Measurements from ENCODE around the gene HBD. TPM values are rescaled to one million over a fixed set of nuclear protein-coding genes. Genes with fewer than 3 reads are reported as not detected.

The HBD gene
- total RNA-seq, 2 donors from 2014 or later = not detected

DNA sequence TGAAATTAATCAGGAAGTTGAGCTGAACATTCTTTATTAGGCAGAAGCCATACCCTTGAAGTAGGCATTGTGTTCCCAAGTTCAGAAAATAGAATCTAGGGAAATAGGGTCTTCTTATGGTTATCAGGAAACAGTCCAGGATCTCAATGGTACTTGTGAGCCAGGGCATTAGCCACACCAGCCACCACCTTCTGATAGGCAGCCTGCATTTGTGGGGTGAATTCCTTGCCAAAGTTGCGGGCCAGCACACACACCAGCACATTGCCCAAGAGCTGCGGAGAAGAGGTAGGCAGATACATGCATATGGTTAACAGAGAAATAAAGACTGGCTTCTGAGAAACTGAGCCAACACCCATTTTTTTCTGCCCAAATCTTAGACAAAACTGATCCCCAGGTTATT is 1.5 kb downstream of the HBD start:
- H3K27me3 Mint-ChIP-seq = peaks cover 8% of the 10 kb centered on the region
- H3K9me3 Mint-ChIP-seq = no peaks in the 10 kb centered on the region
- no peak for ATAC-seq (replicated peaks)
- no peak overlapping the region for H3K4me3 Mint-ChIP-seq
- H3K36me3 Mint-ChIP-seq (ENCODE audit: low read depth) = no peaks in the 10 kb centered on the region
- H3K27ac Mint-ChIP-seq = no peak overlapping the region
- no peaks in the 10 kb centered on the region for H3K4me1 Mint-ChIP-seq

DNA sequence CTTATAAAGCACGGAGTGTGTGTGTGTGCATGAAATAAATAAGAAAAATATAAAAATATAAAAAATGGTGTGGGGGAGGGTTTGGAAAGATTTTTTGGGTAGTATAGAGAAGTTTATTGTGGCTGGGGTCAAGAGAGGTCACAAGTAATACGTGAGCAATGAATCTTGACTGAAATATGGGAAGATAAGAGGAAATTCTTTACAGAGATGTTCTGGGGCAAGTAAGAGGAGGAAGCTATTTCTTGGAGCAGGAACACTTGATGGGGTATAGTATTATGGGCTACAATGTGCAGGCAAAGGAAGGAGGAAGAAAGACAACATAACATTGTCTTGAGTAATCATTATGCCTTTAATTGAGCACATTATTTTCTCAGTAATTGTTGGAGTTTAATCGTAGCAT is 2.1 kb downstream of the HBD start:
- Mint-ChIP-seq H3K36me3 (ENCODE audit: low read depth) (no peaks in the 10 kb centered on the region), H3K4me3 (no peak overlapping the region), H3K9me3 (no peaks in the 10 kb centered on the region), H3K4me1 (no peaks in the 10 kb centered on the region), H3K27ac (no peak overlapping the region), H3K27me3 (peaks cover 8% of the 10 kb centered on the region)
- no peak for ATAC-seq (replicated peaks)

DNA sequence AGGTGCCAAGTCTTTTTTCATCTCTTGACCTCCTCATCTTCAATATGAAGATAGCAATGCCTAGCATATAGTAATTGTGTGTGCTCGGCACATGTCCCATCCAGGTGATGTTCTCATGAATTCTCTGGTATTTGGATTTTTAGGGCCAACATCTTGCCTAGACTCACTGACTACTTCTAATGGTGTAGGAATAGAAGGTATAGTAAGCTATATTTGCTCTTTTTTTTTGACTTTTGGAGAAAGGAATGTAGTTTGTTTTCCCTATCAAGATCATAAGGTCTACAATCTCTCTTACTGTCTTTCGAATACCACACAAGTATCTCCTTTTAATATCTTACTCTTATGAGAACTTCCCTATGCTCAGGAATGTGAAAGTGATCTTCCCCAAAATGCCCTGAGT is 3.2 kb downstream of the HBD start:
- H3K4me1 Mint-ChIP-seq = no peaks in the 10 kb centered on the region
- H3K36me3 Mint-ChIP-seq (ENCODE audit: low read depth) = no peaks in the 10 kb centered on the region
- H3K4me3 Mint-ChIP-seq = no peak overlapping the region
- peaks cover 6% of the 10 kb centered on the region for H3K27me3 Mint-ChIP-seq
- no peak for ATAC-seq (replicated peaks)
- no peaks in the 10 kb centered on the region for H3K9me3 Mint-ChIP-seq
- no peak overlapping the region for H3K27ac Mint-ChIP-seq

GRCh38 chr11:5230266-5230665 is 4.0 kb downstream of the HBD start:
- no peaks in the 10 kb centered on the region for H3K4me1 Mint-ChIP-seq

GRCh38 chr11:5229796-5230195 is 4.5 kb downstream of the HBD start:
- no peak for ATAC-seq (replicated peaks)
- Mint-ChIP-seq H3K9me3 (no peaks in the 10 kb centered on the region), H3K27ac (no peak overlapping the region)

More at GRCh38 chr11:5230266-5230665, 4.0 kb downstream of the HBD start:
- no peak overlapping the region for H3K4me3 Mint-ChIP-seq
- no peak overlapping the region for H3K27ac Mint-ChIP-seq
- no peaks in the 10 kb centered on the region for H3K9me3 Mint-ChIP-seq
- no peaks in the 10 kb centered on the region for H3K36me3 Mint-ChIP-seq (ENCODE audit: low read depth)
- no peak for ATAC-seq (replicated peaks)
- peaks cover 2% of the 10 kb centered on the region for H3K27me3 Mint-ChIP-seq

GRCh38 chr11:5229356-5229755 is 4.9 kb downstream of the HBD start:
- ATAC-seq (replicated peaks) = no peak
- H3K4me3 Mint-ChIP-seq = no peak overlapping the region

More at GRCh38 chr11:5229796-5230195, 4.5 kb downstream of the HBD start:
- H3K27me3 Mint-ChIP-seq = peaks cover 3% of the 10 kb centered on the region
- no peaks in the 10 kb centered on the region for H3K4me1 Mint-ChIP-seq
- no peak overlapping the region for H3K4me3 Mint-ChIP-seq
- no peaks in the 10 kb centered on the region for H3K36me3 Mint-ChIP-seq (ENCODE audit: low read depth)

GRCh38 chr11:5228124-5228523 is 6.2 kb downstream of the HBD start:
- Mint-ChIP-seq H3K4me1 (no peaks in the 10 kb centered on the region), H3K9me3 (no peaks in the 10 kb centered on the region), H3K27me3 (peaks cover 4% of the 10 kb centered on the region), H3K27ac (no peak overlapping the region), H3K4me3 (no peak overlapping the region), H3K36me3 (ENCODE audit: low read depth) (no peaks in the 10 kb centered on the region)
- no peak for ATAC-seq (replicated peaks)

More at GRCh38 chr11:5229356-5229755, 4.9 kb downstream of the HBD start:
- Mint-ChIP-seq H3K36me3 (ENCODE audit: low read depth) (no peaks in the 10 kb centered on the region), H3K27me3 (peaks cover 4% of the 10 kb centered on the region), H3K9me3 (no peaks in the 10 kb centered on the region), H3K27ac (no peak overlapping the region), H3K4me1 (no peaks in the 10 kb centered on the region)

- H3K4me1 Mint-ChIP-seq = no peaks in the 10 kb centered on the region
- H3K27me3 Mint-ChIP-seq = peaks cover 4% of the 10 kb centered on the region
- H3K27ac Mint-ChIP-seq = no peak overlapping the region
- H3K4me3 Mint-ChIP-seq = no peak overlapping the region
- H3K9me3 Mint-ChIP-seq = no peaks in the 10 kb centered on the region
- no peak for ATAC-seq (replicated peaks)
- H3K36me3 Mint-ChIP-seq (ENCODE audit: low read depth) = no peaks in the 10 kb centered on the region
Measured at GRCh38 chr11:5227681-5228080, 6.6 kb downstream of the HBD start.

GRCh38 chr11:5226732-5227310 is 7.5 kb downstream of the HBD start, which contains the start of gene HBB:
Gene HBB (minus strand): TSS chr11:5227071. CDS start chr11:5227021, 50 bp downstream.
- Mint-ChIP-seq H3K4me3 (no peak within 1 kb of the TSS), H3K36me3 (ENCODE audit: low read depth) (no peaks in the 10 kb centered on the region), H3K27ac (no peak within 1 kb of the TSS), H3K4me1 (no peaks in the 10 kb centered on the region), H3K9me3 (no peaks in the 10 kb centered on the region), H3K27me3 (peaks cover 4% of the 10 kb centered on the region)
- no peak for ATAC-seq (replicated peaks)

DNA sequence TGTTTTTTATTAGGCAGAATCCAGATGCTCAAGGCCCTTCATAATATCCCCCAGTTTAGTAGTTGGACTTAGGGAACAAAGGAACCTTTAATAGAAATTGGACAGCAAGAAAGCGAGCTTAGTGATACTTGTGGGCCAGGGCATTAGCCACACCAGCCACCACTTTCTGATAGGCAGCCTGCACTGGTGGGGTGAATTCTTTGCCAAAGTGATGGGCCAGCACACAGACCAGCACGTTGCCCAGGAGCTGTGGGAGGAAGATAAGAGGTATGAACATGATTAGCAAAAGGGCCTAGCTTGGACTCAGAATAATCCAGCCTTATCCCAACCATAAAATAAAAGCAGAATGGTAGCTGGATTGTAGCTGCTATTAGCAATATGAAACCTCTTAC is 8.8 kb downstream of the HBD start:
- no peaks in the 10 kb centered on the region for H3K4me1 Mint-ChIP-seq
- H3K4me3 Mint-ChIP-seq = no peak overlapping the region
- H3K9me3 Mint-ChIP-seq = no peaks in the 10 kb centered on the region
- ATAC-seq (replicated peaks) = no peak
- no peak overlapping the region for H3K27ac Mint-ChIP-seq
- H3K27me3 Mint-ChIP-seq = peaks cover 4% of the 10 kb centered on the region
- H3K36me3 Mint-ChIP-seq (ENCODE audit: low read depth) = no peaks in the 10 kb centered on the region

DNA sequence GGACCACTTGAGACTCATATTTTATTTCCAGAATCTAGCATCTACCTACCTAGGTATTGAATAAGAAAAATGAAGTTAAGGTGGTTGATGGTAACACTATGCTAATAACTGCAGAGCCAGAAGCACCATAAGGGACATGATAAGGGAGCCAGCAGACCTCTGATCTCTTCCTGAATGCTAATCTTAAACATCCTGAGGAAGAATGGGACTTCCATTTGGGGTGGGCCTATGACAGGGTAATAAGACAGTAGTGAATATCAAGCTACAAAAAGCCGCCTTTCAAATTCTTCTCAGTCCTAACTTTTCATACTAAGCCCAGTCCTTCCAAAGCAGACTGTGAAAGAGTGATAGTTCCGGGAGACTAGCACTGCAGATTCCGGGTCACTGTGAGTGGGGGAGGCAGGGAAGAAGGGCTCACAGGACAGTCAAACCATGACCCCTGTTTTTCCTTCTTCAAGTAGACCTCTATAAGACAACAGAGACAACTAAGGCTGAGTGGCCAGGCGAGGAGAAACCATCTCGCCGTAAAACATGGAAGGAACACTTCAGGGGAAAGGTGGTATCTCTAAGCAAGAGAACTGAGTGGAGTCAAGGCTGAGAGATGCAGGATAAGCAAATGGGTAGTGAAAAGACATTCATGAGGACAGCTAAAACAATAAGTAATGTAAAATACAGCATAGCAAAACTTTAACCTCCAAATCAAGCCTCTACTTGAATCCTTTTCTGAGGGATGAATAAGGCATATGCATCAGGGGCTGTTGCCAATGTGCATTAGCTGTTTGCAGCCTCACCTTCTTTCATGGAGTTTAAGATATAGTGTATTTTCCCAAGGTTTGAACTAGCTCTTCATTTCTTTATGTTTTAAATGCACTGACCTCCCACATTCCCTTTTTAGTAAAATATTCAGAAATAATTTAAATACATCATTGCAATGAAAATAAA is 9.5 kb downstream of the HBD start:
- no peaks in the 10 kb centered on the region for H3K9me3 Mint-ChIP-seq
- ATAC-seq (replicated peaks) = no peak
- H3K4me3 Mint-ChIP-seq = no peak overlapping the region
- H3K4me1 Mint-ChIP-seq = no peaks in the 10 kb centered on the region
- H3K36me3 Mint-ChIP-seq (ENCODE audit: low read depth) = no peaks in the 10 kb centered on the region
- no peak overlapping the region for H3K27ac Mint-ChIP-seq
- peaks cover 4% of the 10 kb centered on the region for H3K27me3 Mint-ChIP-seq

- no peak for ATAC-seq (replicated peaks)
- Mint-ChIP-seq H3K4me3 (no peak overlapping the region), H3K9me3 (peaks cover 4% of the 10 kb centered on the region), H3K27ac (no peak overlapping the region), H3K36me3 (ENCODE audit: low read depth) (no peaks in the 10 kb centered on the region), H3K27me3 (peaks cover 4% of the 10 kb centered on the region), H3K4me1 (no peaks in the 10 kb centered on the region)
Measured at GRCh38 chr11:5223686-5224085, 10.6 kb downstream of the HBD start.

- H3K9me3 Mint-ChIP-seq = peaks cover 5% of the 10 kb centered on the region
- no peak overlapping the region for H3K4me3 Mint-ChIP-seq
- ATAC-seq (replicated peaks) = no peak
- H3K36me3 Mint-ChIP-seq (ENCODE audit: low read depth) = no peaks in the 10 kb centered on the region
- peaks cover 4% of the 10 kb centered on the region for H3K27me3 Mint-ChIP-seq
- no peaks in the 10 kb centered on the region for H3K4me1 Mint-ChIP-seq
- H3K27ac Mint-ChIP-seq = no peak overlapping the region
Measured at GRCh38 chr11:5223146-5223545, 11.1 kb downstream of the HBD start.

GRCh38 chr11:5210376-5210885 is 23.9 kb downstream of the HBD start:
- H3K4me1 Mint-ChIP-seq = no peaks in the 10 kb centered on the region
- no peaks in the 10 kb centered on the region for H3K9me3 Mint-ChIP-seq
- no peak for ATAC-seq (replicated peaks)
- H3K4me3 Mint-ChIP-seq = no peak overlapping the region
- no peak overlapping the region for H3K27ac Mint-ChIP-seq
- H3K27me3 Mint-ChIP-seq = peaks cover 3% of the 10 kb centered on the region
- H3K36me3 Mint-ChIP-seq (ENCODE audit: low read depth) = no peaks in the 10 kb centered on the region

- Mint-ChIP-seq H3K27me3 (peaks cover 18% of the 10 kb centered on the region), H3K4me3 (no peak overlapping the region)
- no peak for ATAC-seq (replicated peaks)
Measured at GRCh38 chr11:5204787-5205186, 29.5 kb downstream of the HBD start.

More at GRCh38 chr11:5204787-5205186, 29.5 kb downstream of the HBD start:
- no peaks in the 10 kb centered on the region for H3K36me3 Mint-ChIP-seq (ENCODE audit: low read depth)
- H3K9me3 Mint-ChIP-seq = no peaks in the 10 kb centered on the region
- H3K27ac Mint-ChIP-seq = no peak overlapping the region
- no peaks in the 10 kb centered on the region for H3K4me1 Mint-ChIP-seq
